CD4-positive, alpha-beta T cell treated with Interleukin-4 for 1 hour (primary cell): Measurements from ENCODE around the gene VIPR2.
"Not testable (repeated sequence)": the region's sequence is repeated elsewhere in the genome, so short reads cannot be mapped to it uniquely, and the experiment has no call there.

ENCODE experiments used
- DNase-seq, 2 donors: peaks; one replicate each; pipeline ENCODE4 v3.0.0-alpha.2; 2020 to 2022

Gene VIPR2

GRCh38 chr7:159137906-159138305 is 6.8 kb downstream of the VIPR2 start:
- no peak for DNase-seq

GRCh38 chr7:159136846-159137245 is 7.8 kb downstream of the VIPR2 start:
- no peak for DNase-seq

DNA sequence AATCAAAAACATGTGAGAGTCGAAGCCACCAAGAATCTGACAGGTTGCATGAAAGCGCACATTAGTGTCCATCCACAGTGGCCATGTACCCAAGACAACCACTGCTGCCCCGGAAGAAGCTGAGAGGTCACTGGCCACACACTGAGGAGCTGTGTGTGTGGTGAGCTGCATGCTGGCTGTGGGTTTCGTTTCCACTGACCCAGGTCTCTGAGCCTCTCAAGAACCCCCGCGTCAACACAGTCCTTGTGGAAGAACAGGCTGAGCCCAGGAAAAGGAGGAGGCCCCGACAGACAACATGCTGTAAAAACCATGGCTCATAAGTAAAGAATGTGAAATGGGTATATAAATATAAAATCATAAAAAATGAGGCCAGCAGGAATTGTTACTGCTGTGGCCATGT is 8.2 kb downstream of the VIPR2 start:
- no peak for DNase-seq

DNA sequence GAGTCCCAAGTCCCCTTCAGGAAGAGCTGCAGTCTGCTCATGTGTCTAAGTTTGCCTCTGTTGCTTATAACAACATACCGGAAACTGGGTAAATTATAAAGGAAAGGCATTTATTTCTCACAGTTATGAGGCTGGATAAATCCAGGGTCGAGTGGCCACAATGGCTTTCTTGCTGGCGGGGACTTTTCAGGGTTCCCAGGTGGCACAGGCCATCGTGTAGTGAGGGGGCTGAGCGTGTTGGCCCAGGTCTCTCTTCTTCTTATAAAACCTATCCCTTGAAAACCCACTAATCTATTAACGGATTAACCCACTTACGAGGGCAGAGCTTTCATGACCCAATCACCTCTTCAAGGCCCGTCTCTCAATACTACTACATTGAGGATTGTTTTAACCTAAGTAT is 8.7 kb downstream of the VIPR2 start:
- DNase-seq: no peak

DNA sequence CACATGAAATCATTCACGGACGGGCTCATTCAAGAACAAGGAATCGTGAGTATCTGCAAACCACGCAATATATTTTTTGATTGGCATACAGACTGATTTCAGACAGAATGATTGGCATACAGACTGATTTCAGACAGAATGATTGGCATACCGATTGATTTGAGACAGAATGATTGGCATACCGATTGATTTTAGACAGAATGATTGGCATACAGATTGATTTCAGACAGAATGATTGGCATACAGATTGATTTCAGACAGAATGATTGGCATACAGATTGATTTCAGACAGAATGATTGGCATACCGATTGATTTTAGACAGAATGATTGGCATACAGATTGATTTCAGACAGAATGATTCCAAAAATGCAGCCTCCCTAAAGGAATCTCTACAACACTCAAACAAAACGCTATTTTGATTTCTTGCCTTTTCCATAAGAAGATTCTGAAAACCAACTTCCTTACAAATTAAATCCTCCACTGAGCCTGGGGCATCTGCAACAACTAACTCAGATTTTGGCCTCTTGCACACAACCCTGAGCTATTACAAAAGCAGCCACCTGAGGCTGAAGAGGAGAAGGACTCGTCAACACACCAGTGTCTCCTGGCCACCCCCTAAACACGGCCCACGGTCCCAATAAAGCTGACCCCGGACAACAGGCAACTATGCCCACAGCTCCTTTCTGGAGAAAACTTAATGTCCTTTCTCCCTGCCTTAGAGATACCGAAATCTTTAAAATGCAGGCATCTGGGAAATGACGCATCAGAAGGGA is 11.8 kb downstream of the VIPR2 start:
- DNase-seq: not testable (repeated sequence)

DNA sequence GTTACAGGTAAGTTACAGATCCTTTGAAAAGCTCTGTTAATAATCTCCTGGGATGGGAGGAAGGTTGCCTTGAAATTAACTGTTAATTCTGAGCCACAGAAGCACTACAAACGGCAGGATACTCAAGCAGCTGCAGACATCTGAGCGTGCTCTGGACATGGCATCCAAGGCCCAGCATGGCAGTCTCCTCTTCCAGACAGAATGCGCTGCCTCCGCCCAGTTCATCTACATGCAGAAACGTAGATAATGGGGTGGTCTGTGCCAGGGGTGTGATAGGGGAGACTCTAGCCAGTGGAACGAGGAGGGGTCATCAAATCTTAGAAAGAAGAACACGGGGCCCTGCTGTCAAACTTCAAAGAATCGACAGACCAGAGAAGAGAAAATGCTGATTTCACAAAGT is 13.8 kb downstream of the VIPR2 start:
- no peak for DNase-seq

DNA sequence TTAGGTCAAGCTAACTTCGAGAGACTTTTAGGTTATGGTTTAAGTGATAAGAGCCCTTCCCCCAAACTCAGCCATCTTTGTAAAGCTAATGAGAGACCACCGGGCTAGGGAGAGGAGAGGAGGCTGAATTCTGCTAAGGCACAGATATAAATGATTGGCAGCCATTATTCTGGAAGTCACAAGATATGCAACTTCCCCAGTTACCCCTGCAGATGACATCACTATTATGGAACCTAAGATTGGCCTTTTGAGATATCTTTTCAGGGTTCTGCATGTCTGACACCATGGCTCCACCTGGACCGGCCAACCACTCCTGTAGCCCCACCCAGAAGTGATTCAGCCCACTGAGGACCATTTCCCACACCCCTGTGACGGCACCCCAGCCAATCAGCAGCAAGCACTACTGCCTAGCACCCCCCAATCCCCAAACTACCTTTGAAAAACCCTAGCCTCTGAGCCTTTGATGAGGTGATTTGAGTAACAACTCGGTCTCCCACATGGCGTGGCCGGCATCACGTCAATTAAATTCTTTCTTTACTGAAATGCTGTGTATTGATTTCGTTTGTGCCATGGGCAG is 14.4 kb downstream of the VIPR2 start:
- DNase-seq: no peak

DNA sequence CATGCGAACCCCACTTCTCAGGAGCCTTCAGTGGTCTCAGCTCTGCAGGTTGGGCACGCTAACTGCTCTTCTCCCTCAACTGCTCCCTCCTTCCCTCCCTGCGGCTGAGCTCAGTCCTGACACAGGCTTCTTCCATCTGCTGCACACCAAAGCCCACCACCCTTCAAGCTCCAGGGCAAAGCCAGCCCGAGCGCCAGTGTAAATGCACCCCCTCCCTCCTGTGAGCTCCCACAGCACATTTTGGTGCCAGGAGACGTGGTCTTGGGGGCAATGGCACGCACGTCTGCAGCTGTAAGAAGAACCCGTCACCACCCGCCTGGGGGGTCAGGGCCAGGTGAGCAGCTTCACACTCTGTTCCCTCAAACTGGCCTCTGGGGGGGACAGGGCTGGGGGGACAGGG is 15.9 kb downstream of the VIPR2 start:
- no peak for DNase-seq

DNA sequence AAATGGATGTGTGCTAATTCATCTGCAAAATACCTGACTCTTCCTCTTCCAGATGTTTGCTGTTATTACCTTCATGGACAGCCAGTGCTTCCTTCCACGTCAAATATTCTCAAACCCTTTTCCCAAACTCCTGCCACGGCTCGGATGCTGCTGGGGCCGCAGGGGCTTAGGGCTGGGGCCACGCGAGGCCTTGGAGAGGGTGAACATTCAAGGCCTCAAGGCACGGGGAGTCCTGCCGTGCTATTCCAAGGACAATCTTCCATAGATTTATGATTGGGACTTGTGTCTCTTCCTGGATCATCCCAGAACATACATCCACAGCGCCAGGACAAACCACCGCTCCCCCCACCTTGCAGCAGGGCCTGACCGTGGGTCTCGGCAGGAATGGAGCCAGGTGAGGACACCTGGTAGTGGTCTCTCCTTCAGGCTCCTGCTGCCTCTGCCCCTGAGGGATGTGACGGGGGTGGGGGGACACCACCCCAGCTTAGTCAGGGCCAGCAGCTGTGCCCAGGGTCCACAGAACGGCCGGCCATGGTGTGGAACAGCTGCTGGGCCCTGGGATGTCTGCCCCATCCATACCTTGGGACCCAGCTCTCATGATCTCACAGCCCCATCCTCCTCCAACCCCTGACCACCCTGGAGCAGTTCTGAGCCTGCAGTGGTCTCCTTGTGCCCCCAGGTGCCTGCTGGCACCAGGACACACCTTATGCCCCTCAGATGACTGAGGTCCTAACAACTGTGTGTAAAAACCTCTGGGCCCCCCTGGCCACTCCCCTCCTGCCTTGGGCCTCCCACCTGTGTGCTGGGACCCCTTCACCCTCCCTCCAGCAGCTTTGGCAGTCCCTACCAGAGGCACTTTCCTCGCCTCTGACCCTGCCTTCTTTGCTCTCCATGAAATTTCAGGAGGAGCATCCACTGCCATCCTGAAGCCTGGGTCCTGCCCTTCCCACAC is 16.7 kb downstream of the VIPR2 start:
- DNase-seq: no peak

- DNase-seq: no peak
Observed at GRCh38 chr7:159126311-159127260, 18.1 kb downstream of the VIPR2 start.

- no peak for DNase-seq
Observed at GRCh38 chr7:159125955-159126270, 18.8 kb downstream of the VIPR2 start.

- DNase-seq: no peak
Observed at GRCh38 chr7:159125104-159125954, 19.3 kb downstream of the VIPR2 start.

DNA sequence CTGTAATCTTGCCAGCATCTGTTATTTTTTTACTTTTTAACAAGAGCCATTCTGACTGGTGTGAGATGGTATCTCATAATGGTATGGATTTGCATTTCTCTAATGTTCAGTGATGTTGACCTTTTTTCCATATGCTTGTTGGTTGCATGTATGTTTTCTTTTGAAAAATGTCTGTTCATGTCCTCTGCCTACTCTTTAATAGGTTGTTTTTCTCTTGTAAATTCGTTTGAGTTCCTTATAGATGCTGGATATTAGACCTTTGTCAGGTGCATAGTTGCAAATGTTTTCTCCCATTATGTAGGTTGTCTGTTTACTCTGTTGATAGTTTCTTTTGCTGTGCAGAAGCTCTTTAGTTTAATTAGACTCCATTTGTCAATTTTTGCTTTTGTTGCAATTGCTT is 20.9 kb downstream of the VIPR2 start:
- DNase-seq: not testable (repeated sequence)

GRCh38 chr7:159123294-159123693 is 21.4 kb downstream of the VIPR2 start:
- not testable (repeated sequence) for DNase-seq

GRCh38 chr7:159122276-159122675 is 22.4 kb downstream of the VIPR2 start:
- no peak for DNase-seq

GRCh38 chr7:159121476-159121875 is 23.2 kb downstream of the VIPR2 start:
- DNase-seq: no peak

DNA sequence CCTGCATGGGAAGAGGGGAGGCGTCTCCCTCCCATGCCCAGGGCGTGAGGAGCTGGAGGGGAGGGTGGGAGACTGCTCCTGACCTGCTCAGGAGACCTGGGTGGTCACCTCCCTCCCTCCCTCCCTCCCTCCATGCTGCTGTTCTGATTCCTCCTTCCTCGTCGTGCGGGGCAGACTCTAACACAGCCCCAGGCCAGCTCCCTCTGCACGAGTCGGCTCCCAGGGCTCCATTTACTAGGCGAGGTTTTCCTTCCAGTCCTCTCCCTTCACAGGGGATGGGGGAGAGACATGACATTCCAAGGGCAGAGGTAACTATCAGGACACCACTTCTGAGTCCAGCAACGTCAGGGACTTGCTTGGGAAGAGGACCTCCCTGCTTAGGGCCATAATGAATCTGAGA is 23.6 kb downstream of the VIPR2 start:
- no peak for DNase-seq

DNA sequence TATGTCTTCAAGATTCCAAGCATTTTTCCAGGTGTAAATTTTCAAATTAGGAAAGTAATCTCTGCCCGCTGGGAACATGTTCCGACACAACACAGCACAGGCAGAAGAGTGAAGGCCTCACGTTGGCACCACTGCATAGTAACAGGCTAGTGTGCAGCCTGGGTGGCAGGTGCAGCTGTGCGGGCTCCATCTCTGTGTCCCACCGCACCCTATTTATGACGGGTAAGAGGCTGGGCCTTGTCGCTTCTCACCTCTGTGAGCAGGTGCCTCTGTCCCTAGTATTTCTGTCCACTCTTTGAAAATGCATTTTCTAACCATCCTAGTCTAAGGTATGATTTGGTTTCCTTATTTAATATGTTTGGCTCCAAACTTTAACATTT is 24.1 kb downstream of the VIPR2 start:
- no peak for DNase-seq

DNA sequence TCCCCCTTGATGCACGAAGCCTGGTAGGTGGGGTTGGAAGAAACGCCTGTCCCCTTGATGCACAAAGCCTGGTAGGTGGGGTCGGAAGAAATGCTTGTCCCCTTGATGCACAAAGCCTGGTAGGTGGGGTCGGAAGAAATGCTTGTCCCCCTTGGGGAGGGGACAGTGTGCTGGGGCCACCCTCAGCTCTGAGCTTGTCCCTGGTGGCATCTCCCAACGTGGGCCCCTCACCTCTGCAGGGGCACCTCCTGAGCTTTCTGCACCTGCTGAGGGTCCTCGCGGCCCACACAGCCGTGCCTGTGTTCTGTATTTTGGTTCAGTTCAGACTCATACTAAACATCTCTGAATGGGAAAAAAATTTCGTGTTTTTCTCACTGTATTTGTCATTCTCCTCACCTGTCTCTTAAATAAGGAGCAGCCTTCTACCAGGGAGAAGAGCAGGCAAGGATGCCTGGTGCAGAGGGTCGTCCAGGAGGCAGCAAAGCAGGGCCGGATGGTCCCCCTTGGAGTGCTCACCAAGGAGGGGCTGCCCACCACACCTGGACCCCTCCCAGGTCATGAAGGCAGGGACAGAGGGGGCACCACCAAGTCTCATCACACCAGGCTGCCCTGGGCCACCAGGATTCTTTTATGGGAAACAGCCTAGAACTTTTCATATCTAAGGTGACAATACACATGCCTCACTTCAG is 24.7 kb downstream of the VIPR2 start:
- DNase-seq: no peak

- DNase-seq: no peak
Observed at GRCh38 chr7:159119026-159119741, 25.5 kb downstream of the VIPR2 start.
